LHCN-M2 (cell line): ENCODE data around the gene SPPL2C. TPM values are rescaled to one million over a fixed set of nuclear protein-coding genes. Genes with fewer than 3 reads are reported as not detected.

Experiments
- DNase-seq: peaks from one replicate; pipeline ENCODE4 v3.0.0-alpha.2; 2012; ENCODE audit warnings: low read depth
- polyA plus RNA-seq: library from polyadenylated mRNA; unstranded; fragments of >200 nt; gene quantifications from one replicate; pipeline ENCODE4 v1.2.1, GENCODE V29; 2012; ENCODE audit warnings: missing spikeins
- total RNA-seq: library from RNA; depleted of rRNA; stranded (reverse); fragments of >200 nt; gene quantifications from 2 replicates; pipeline ENCODE4 v1.2.3, GENCODE V29; 2014; rRNA removed

SPPL2C gene
- not detected in 2 replicates for total RNA-seq
- polyA plus RNA-seq = not detected

- no peak for DNase-seq
Observed at GRCh38 chr17:45844695-45845375, at the start of gene SPPL2C. Gene SPPL2C (plus strand): TSS chr17:45844881. CDS start chr17:45844907, 26 bp downstream.

- DNase-seq = no peak
Observed at GRCh38 chr17:45800816-45801215, 43.9 kb upstream of the SPPL2C start.

GRCh38 chr17:45801421-45801820, 43.3 kb upstream of the SPPL2C start:
- no peak for DNase-seq

GRCh38 chr17:45808845-45809244, 35.8 kb upstream of the SPPL2C start:
- no peak for DNase-seq

GRCh38 chr17:45809499-45809898, 35.2 kb upstream of the SPPL2C start:
- DNase-seq = no peak

GRCh38 chr17:45812102-45812501, 32.6 kb upstream of the SPPL2C start:
- peak; percentile 12 for DNase-seq

GRCh38 chr17:45813048-45813725, 31.5 kb upstream of the SPPL2C start:
- DNase-seq = no peak

- no peak for DNase-seq
Observed at GRCh38 chr17:45814622-45815606, 29.8 kb upstream of the SPPL2C start.

- DNase-seq = no peak
Observed at GRCh38 chr17:45815752-45816151, 28.9 kb upstream of the SPPL2C start.

- no peak for DNase-seq
Observed at GRCh38 chr17:45818041-45818440, 26.6 kb upstream of the SPPL2C start.

GRCh38 chr17:45818699-45819098, 26.0 kb upstream of the SPPL2C start:
- no peak for DNase-seq

GRCh38 chr17:45819632-45820031, 25.0 kb upstream of the SPPL2C start:
- DNase-seq = no peak

- DNase-seq = no peak
Observed at GRCh38 chr17:45820052-45820780, 24.5 kb upstream of the SPPL2C start.

- DNase-seq = no peak
Observed at GRCh38 chr17:45821147-45821546, 23.5 kb upstream of the SPPL2C start.

- DNase-seq = no peak
Observed at GRCh38 chr17:45823598-45823997, 21.1 kb upstream of the SPPL2C start.

GRCh38 chr17:45824475-45824874, 20.2 kb upstream of the SPPL2C start:
- no peak for DNase-seq

GRCh38 chr17:45824901-45825492, 19.7 kb upstream of the SPPL2C start:
- DNase-seq = no peak

GRCh38 chr17:45825792-45826191, 18.9 kb upstream of the SPPL2C start:
- DNase-seq = no peak

- no peak for DNase-seq
Observed at GRCh38 chr17:45826919-45827588, 17.6 kb upstream of the SPPL2C start.

GRCh38 chr17:45828171-45828570, 16.5 kb upstream of the SPPL2C start:
- no peak for DNase-seq
